NCI-H524 (cell line): ENCODE data around the gene EPHB2.
A peak's percentile ranks its signal among the peaks of the same experiment; 100 is the strongest.
"Not testable (repeated sequence)": the region's sequence is repeated elsewhere in the genome, so short reads cannot be mapped to it uniquely, and the experiment has no call there.

ENCODE experiments used
- DNase-seq, 2 experiments: peaks; one replicate each; lab custom pipeline; 2025; lab: John Stamatoyannopoulos, UW

The EPHB2 gene

GRCh38 chr1:22915816-22916470 lies 205.3 kb downstream of the EPHB2 start:
- peak; percentile 77 to 83 for DNase-seq

GRCh38 chr1:22916471-22916820 lies 205.8 kb downstream of the EPHB2 start:
- peak; percentile 92 to 95 for DNase-seq

- peak; percentile 13 to 41 for DNase-seq
Measured at GRCh38 chr1:22917989-22918388, 207.3 kb downstream of the EPHB2 start.

- peak; percentile 88 to 91 for DNase-seq
Measured at GRCh38 chr1:22918644-22919043, 208.0 kb downstream of the EPHB2 start.

GRCh38 chr1:22919341-22920025 lies 208.8 kb downstream of the EPHB2 start:
- DNase-seq: no peak

- no peak for DNase-seq
Measured at GRCh38 chr1:22920026-22920733, 209.5 kb downstream of the EPHB2 start.

GRCh38 chr1:22920734-22921451 lies 210.3 kb downstream of the EPHB2 start:
- no peak for DNase-seq

GRCh38 chr1:22921452-22922126 lies 210.9 kb downstream of the EPHB2 start:
- no peak for DNase-seq

- no peak for DNase-seq
Measured at GRCh38 chr1:22922640-22923039, 212.0 kb downstream of the EPHB2 start.

GRCh38 chr1:22925111-22925510 lies 214.5 kb downstream of the EPHB2 start:
- no peak for DNase-seq

GRCh38 chr1:22930240-22930912 lies 219.7 kb downstream of the EPHB2 start:
- peak; percentile 43 to 66 for DNase-seq

GRCh38 chr1:22932803-22933470 lies 222.3 kb downstream of the EPHB2 start:
- peak in 1 of 2 experiments; percentile 12 for DNase-seq

GRCh38 chr1:22935433-22935832 lies 224.8 kb downstream of the EPHB2 start:
- DNase-seq: no peak

GRCh38 chr1:22936681-22937080 lies 226.0 kb downstream of the EPHB2 start:
- DNase-seq: no peak

GRCh38 chr1:22941257-22941656 lies 230.6 kb downstream of the EPHB2 start:
- no peak for DNase-seq

GRCh38 chr1:22944346-22945055 lies 233.9 kb downstream of the EPHB2 start:
- no peak for DNase-seq

GRCh38 chr1:22945171-22945570 lies 234.5 kb downstream of the EPHB2 start:
- not testable (repeated sequence) for DNase-seq

- no peak for DNase-seq
Measured at GRCh38 chr1:22949822-22950331, 239.2 kb downstream of the EPHB2 start.

GRCh38 chr1:22951796-22952195 lies 241.2 kb downstream of the EPHB2 start:
- DNase-seq: no peak

GRCh38 chr1:22952694-22953056 lies 242.0 kb downstream of the EPHB2 start:
- no peak for DNase-seq
